ENCODE results near the gene ACP4. TPM values are rescaled to one million over a fixed set of nuclear protein-coding genes. Genes with fewer than 3 reads are reported as not detected.

The ACP4 gene
- total RNA-seq, 2 experiments from 2014 or later: not detected

- H3K36me3 Mint-ChIP-seq (ENCODE audit: low read depth): no peaks in the 10 kb centered on the region
- CTCF ChIA-PET: interaction anchor here (0.6 kb wide), 1 partner anchor 697 kb away, joined by 4 read pairs; no protein-coding TSS in a partner anchor
- peaks cover 57% of the 10 kb centered on the region for H3K27me3 Mint-ChIP-seq (ENCODE audit: low read depth)
- H3K4me1 Mint-ChIP-seq (ENCODE audit: low read depth): peaks cover 43% of the 10 kb centered on the region
- H3K27ac Mint-ChIP-seq: no peak overlapping the region
- DNase-seq: peak; percentile 27
- intact Hi-C loops (cut with micrococcal nuclease): no loop called here
- H3K4me3 Mint-ChIP-seq: peak overlapping the region; percentile 31
- H3K9me3 Mint-ChIP-seq: no peaks in the 10 kb centered on the region
Observed at GRCh38 chr19:50820549-50821247, 30.5 kb downstream of the ACP4 start.

- Mint-ChIP-seq H3K27me3 (ENCODE audit: low read depth) (peaks cover 57% of the 10 kb centered on the region), H3K4me3 (no peak overlapping the region), H3K27ac (no peak overlapping the region), H3K9me3 (no peaks in the 10 kb centered on the region), H3K36me3 (ENCODE audit: low read depth) (no peaks in the 10 kb centered on the region), H3K4me1 (ENCODE audit: low read depth) (peaks cover 42% of the 10 kb centered on the region)
- intact Hi-C loops (cut with micrococcal nuclease): no loop called here
- DNase-seq: no peak
- CTCF ChIA-PET: no interaction called here
Observed at GRCh38 chr19:50821248-50821612, 31.0 kb downstream of the ACP4 start.

- intact Hi-C loops (cut with micrococcal nuclease): no loop called here
- H3K9me3 Mint-ChIP-seq: no peaks in the 10 kb centered on the region
- CTCF ChIA-PET: no interaction called here
- peaks cover 58% of the 10 kb centered on the region for H3K27me3 Mint-ChIP-seq (ENCODE audit: low read depth)
- H3K4me1 Mint-ChIP-seq (ENCODE audit: low read depth): peaks cover 39% of the 10 kb centered on the region
- no peak overlapping the region for H3K27ac Mint-ChIP-seq
- no peaks in the 10 kb centered on the region for H3K36me3 Mint-ChIP-seq (ENCODE audit: low read depth)
- no peak overlapping the region for H3K4me3 Mint-ChIP-seq
- no peak for DNase-seq
Observed at GRCh38 chr19:50821622-50822021, 31.4 kb downstream of the ACP4 start.

- no peak for DNase-seq
- peaks cover 30% of the 10 kb centered on the region for H3K4me1 Mint-ChIP-seq (ENCODE audit: low read depth)
- H3K36me3 Mint-ChIP-seq (ENCODE audit: low read depth): no peaks in the 10 kb centered on the region
- H3K4me3 Mint-ChIP-seq: no peak overlapping the region
- no peaks in the 10 kb centered on the region for H3K9me3 Mint-ChIP-seq
- intact Hi-C loops (cut with micrococcal nuclease): no loop called here
- CTCF ChIA-PET: no interaction called here
- H3K27me3 Mint-ChIP-seq (ENCODE audit: low read depth): peaks cover 57% of the 10 kb centered on the region
- no peak overlapping the region for H3K27ac Mint-ChIP-seq
Observed at GRCh38 chr19:50822661-50823208, 32.5 kb downstream of the ACP4 start.

DNA sequence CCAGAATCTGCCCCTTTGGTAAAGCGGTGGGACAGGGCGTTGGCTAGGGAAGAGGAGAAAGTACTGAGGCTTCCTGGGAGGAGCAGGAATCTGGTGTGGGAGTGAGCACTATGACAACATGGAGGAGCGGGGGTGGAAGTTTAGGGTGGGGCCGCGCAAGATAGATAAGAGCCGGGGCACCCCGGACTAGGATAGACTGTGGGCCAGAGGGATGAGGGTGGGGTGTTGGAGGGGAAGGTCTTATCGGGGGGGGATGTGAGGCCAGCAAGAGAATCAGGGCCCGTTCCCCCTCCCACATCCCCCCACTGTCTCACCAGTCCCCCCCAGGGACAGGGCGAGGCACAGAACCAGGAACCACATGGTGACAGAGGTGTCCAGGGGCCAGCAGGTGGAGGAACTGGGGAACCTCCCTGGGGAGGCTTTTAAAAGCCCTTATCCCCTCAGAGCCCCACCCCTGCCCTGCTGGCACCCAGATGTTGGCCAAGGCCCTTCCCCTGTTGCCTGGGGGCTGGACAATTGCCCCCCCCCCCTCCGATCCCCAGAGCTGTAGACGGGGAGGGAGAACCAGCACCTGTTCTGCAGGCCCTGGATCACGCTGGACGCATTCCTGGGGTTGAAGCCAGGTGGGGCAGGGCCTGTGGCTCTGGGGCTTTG lies 33.3 kb downstream of the ACP4 start, which contains the start of gene KLK1:
TSS of gene KLK1 (minus strand) at position 399 of the 654 bp plus-strand sequence. CDS start at position 360, 39 bp downstream.
- Mint-ChIP-seq H3K9me3 (no peaks in the 10 kb centered on the region), H3K27me3 (ENCODE audit: low read depth) (peaks cover 57% of the 10 kb centered on the region), H3K4me3 (no peak within 1 kb of the TSS), H3K4me1 (ENCODE audit: low read depth) (peaks cover 22% of the 10 kb centered on the region), H3K36me3 (ENCODE audit: low read depth) (no peaks in the 10 kb centered on the region), H3K27ac (no peak within 1 kb of the TSS)
- DNase-seq: no peak
- intact Hi-C loops (cut with micrococcal nuclease): no loop called here
- CTCF ChIA-PET: no interaction called here

GRCh38 chr19:50826492-50827240 lies 36.5 kb downstream of the ACP4 start:
- no peak overlapping the region for H3K27ac Mint-ChIP-seq
- H3K9me3 Mint-ChIP-seq: no peaks in the 10 kb centered on the region
- H3K4me3 Mint-ChIP-seq: no peak overlapping the region
- H3K36me3 Mint-ChIP-seq (ENCODE audit: low read depth): no peaks in the 10 kb centered on the region
- peaks cover 37% of the 10 kb centered on the region for H3K27me3 Mint-ChIP-seq (ENCODE audit: low read depth)
- DNase-seq: no peak
- intact Hi-C loops (cut with micrococcal nuclease): no loop called here
- CTCF ChIA-PET: no interaction called here
- H3K4me1 Mint-ChIP-seq (ENCODE audit: low read depth): no peaks in the 10 kb centered on the region

DNA sequence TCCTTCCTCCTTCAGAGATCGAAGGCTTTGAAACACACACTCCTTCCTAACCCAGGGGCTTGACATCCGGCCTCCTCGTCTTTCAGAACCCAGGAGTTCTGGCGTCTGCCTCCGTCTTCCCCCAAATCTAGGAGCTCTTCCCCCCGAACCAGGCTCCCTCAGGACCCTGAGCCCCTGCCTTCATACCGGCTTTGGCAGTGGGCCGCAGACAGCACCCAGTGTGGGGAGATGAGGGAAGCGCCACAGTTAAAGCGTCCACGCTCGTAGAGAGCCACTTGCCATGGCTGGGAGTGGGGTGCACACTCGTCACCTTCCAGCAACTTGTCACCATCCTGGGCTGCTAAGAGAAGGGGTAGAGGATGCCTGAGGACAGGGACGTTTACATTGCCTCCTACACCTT lies 37.3 kb downstream of the ACP4 start:
- Mint-ChIP-seq H3K9me3 (no peaks in the 10 kb centered on the region), H3K36me3 (ENCODE audit: low read depth) (no peaks in the 10 kb centered on the region), H3K27me3 (ENCODE audit: low read depth) (peaks cover 29% of the 10 kb centered on the region), H3K4me1 (ENCODE audit: low read depth) (no peaks in the 10 kb centered on the region), H3K27ac (no peak overlapping the region), H3K4me3 (no peak overlapping the region)
- CTCF ChIA-PET: no interaction called here
- no peak for DNase-seq
- intact Hi-C loops (cut with micrococcal nuclease): no loop called here

DNA sequence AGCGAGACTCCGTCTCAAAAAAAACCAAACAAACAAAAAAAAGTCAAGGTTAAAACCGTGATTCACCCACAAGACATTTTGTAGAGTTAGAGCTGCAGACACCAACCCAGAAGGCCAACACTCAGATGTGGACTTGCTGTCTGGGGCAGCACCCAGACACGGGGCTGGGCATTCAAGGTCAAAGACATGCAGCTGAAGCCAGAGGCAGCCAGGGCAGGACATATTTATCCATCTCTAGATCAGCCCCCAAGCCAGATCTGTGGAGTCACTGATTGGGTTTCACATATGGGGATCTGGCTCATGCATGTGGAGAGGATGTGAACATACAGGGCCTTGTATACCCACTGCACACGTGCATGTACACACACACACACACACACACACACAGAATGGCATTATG lies 39.6 kb downstream of the ACP4 start:
- CTCF ChIA-PET: interaction anchor here (0.7 kb wide), 1 partner anchor 13 kb away, joined by 3 read pairs; no protein-coding TSS in a partner anchor
- no peak for DNase-seq
- no peaks in the 10 kb centered on the region for H3K4me1 Mint-ChIP-seq (ENCODE audit: low read depth)
- no peaks in the 10 kb centered on the region for H3K36me3 Mint-ChIP-seq (ENCODE audit: low read depth)
- intact Hi-C loops (cut with micrococcal nuclease): no loop called here
- H3K27me3 Mint-ChIP-seq (ENCODE audit: low read depth): peaks cover 27% of the 10 kb centered on the region
- H3K27ac Mint-ChIP-seq: no peak overlapping the region
- no peak overlapping the region for H3K4me3 Mint-ChIP-seq
- no peaks in the 10 kb centered on the region for H3K9me3 Mint-ChIP-seq

DNA sequence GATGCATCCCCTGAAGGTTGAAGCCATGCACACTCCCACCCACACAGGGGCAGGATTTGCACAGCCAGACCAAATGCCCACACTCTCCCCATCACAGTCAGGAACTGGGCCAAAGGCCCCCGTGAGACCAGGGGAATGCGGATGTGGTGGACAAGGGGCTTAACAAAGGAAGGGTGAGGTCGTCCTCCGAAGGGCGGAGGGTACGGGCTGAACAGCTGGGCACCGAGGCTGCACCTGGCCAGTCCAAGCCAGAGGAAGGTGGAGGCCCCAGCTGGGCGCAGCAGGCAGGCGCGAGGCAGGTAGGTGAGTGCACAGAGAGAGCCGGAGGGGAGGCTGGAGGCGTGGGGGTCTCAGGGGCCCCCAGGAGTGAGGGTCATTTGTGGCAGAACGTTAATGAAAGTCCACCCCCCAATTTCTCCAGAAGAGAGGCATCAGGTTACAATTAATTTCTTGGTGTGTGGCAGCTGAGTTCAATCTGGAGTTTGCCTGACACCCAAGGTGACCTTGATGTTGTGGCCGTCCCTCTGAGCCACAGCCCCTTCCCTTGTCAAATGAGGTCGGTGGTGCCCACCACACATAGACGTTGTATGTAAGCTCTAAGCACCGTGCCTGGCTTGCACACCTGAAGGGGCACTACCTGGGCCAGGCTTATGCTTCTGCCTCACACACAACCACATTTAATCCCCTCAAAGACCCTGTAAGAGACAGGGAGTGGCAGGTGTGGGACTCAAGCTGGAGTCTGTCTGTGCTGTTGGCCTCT lies 40.2 kb downstream of the ACP4 start:
- Mint-ChIP-seq H3K4me3 (no peak overlapping the region), H3K4me1 (ENCODE audit: low read depth) (peaks cover 3% of the 10 kb centered on the region), H3K36me3 (ENCODE audit: low read depth) (no peaks in the 10 kb centered on the region), H3K27me3 (ENCODE audit: low read depth) (peaks cover 33% of the 10 kb centered on the region), H3K9me3 (no peaks in the 10 kb centered on the region), H3K27ac (no peak overlapping the region)
- CTCF ChIA-PET: no interaction called here
- no peak for DNase-seq
- intact Hi-C loops (cut with micrococcal nuclease): no loop called here

GRCh38 chr19:50831026-50831396 lies 40.8 kb downstream of the ACP4 start:
- H3K9me3 Mint-ChIP-seq: no peaks in the 10 kb centered on the region
- no peaks in the 10 kb centered on the region for H3K36me3 Mint-ChIP-seq (ENCODE audit: low read depth)
- DNase-seq: no peak
- no peak overlapping the region for H3K27ac Mint-ChIP-seq
- CTCF ChIA-PET: no interaction called here
- H3K27me3 Mint-ChIP-seq (ENCODE audit: low read depth): peaks cover 33% of the 10 kb centered on the region
- no peak overlapping the region for H3K4me3 Mint-ChIP-seq
- intact Hi-C loops (cut with micrococcal nuclease): no loop called here
- peaks cover 4% of the 10 kb centered on the region for H3K4me1 Mint-ChIP-seq (ENCODE audit: low read depth)

GRCh38 chr19:50832666-50833065 lies 42.5 kb downstream of the ACP4 start:
- Mint-ChIP-seq H3K4me3 (no peak overlapping the region), H3K27me3 (ENCODE audit: low read depth) (peaks cover 38% of the 10 kb centered on the region), H3K27ac (no peak overlapping the region), H3K4me1 (ENCODE audit: low read depth) (peaks cover 7% of the 10 kb centered on the region), H3K9me3 (no peaks in the 10 kb centered on the region), H3K36me3 (ENCODE audit: low read depth) (no peaks in the 10 kb centered on the region)
- intact Hi-C loops (cut with micrococcal nuclease): no loop called here
- CTCF ChIA-PET: no interaction called here
- DNase-seq: no peak
